GM19240 (cell line): ENCODE results near the gene TRIB2.

Source experiments
- DNase-seq: peaks from one replicate; pipeline ENCODE4 v3.0.0; 2011; ENCODE audit warnings: low spot score; ENCODE audit not compliant: insufficient read length

Gene TRIB2

DNA sequence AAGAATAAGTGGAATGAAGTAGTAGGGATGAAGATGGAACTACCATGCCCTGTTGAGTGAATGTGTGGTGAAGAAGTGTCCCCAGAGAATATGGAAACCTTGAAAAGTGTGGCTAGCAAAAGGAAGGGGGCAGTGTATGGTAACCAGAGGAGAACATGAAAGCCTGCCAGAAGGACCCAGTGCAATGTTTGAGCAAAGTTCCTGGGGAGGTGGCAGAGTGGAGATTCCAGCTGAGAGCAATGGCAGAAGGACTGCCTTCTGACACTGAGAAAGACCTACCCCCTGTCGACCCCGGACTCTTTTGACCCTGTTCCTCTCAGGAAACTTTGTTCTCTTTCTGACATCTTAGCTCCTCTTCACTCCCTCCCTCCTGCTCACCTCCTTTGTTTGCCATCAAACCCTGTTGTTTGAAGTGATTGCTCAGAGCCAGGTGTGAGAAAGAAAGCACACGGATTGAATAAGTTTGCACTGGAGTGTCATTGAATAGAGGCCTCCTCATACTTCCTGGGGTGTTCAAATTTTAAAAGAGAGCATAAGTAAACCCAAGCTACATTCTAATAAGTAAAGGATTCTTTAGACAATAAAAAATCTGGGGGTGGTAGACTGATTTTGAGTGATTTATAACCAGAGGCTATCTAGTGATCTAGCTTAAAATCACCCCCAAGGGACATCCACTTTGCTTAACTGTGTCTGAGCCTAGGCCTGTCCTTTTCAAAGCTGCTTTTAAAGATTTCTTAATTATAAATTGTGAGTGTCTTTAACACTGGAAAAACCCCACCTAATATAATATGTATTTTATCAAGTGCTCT lies 57.1 kb downstream of the TRIB2 start:
- no peak for DNase-seq

DNA sequence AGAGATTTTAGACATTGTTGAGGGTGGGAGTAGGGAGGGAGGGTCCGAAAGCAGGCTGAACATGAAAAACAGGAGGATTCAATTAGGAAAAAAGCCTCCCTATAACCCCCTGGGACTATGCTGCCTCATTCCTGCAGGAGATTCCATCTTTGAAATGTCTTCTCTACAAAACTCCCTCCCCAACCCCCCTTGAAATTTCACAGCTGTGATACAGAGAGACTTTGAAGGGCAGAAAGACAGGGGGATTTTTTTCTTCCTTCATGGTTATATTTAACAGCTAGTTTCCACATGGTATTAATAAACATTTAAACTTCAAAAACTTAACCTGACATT lies 57.6 kb downstream of the TRIB2 start:
- no peak for DNase-seq

DNA sequence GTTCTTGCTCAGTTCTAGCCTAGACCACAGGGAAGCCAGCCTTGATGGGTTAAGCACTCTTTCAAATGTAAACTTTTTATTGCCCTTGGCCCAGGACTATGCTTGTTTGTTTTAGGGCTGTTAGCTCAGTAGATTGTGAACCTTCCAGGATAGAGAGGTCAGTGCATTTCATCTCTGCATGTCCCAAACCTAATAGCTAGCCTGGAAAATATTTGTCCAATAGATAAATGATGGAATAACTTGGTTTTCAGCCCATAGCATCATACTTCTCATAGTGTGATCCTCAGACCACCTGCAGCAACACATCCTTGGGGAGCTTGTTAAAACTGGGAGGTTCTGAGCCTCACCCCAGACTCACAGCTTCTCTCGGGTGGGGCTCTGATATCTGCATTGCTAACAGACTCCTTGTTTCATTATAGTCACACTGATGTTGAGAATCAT lies 59.8 kb downstream of the TRIB2 start:
- DNase-seq = no peak

DNA sequence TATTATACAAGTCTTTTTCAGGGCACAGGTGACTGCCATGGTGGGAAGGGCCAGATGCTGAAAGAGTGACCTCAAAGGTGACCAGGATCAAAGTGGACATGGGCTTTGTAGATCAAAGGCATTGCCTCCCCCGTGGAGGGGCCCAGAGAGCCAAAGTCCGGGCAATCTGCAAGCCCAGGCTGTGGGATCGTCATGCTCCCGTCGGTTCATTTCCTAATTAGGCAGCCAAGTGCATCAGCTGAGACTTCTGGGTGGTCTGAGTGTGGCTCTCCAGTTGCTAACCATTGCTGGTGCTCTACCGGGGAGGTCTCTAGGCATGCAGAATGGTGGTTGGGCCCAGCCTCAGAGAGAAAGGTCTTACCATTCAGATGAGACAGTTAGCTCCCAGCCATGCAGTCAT lies 61.6 kb downstream of the TRIB2 start:
- no peak for DNase-seq

DNA sequence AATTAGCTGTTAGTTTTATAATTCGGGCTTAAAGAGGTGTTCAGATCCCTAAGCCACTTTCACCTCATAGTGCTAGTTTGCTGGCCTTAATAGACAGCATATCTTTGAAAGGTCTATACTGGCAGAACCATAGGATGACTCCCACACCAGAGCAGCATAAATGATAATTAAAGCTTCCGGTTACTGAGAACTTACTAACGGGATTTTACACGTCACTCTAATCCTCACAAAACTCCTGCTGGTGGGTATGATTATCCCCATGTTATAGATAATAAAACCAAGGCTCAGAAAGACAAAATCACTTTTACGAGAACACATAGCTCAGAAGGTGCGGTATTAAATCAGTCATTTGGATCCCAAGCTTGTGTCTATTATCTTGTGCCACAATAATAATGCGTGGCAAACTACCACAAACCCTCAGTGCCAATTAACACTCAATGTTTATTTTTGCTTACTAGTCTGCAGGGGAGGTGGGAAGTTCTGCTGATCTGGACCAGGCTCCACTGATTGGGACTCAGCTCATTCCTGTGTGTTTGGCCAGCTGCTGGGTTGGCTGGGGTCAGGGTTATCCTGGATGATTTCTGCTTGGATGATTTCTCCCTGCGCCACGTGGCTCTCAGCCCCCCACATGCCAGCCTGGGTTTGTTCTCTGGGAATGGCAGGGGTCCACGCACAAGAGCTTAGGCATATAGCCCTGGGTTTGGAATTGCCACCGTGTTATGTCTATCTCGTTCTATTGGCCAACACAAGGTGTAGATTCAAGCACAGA lies 62.3 kb downstream of the TRIB2 start:
- DNase-seq = no peak

DNA sequence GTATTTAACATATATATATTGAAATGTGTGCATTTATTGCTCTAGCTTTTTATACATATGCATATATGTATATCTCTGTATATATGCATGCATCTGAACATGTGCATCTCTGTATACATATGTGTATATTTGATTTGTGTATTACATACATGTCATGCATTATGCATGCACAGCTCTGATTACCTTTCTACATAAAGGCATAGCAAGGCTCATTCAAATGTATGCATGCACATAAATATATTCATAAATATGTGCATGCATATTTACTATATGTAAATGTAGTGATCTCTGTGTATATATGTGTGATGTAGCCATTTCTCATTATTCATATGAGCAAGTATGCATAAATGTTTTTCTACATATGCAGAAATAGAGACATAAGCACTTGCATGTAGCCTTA lies 64.6 kb downstream of the TRIB2 start:
- DNase-seq = no peak

DNA sequence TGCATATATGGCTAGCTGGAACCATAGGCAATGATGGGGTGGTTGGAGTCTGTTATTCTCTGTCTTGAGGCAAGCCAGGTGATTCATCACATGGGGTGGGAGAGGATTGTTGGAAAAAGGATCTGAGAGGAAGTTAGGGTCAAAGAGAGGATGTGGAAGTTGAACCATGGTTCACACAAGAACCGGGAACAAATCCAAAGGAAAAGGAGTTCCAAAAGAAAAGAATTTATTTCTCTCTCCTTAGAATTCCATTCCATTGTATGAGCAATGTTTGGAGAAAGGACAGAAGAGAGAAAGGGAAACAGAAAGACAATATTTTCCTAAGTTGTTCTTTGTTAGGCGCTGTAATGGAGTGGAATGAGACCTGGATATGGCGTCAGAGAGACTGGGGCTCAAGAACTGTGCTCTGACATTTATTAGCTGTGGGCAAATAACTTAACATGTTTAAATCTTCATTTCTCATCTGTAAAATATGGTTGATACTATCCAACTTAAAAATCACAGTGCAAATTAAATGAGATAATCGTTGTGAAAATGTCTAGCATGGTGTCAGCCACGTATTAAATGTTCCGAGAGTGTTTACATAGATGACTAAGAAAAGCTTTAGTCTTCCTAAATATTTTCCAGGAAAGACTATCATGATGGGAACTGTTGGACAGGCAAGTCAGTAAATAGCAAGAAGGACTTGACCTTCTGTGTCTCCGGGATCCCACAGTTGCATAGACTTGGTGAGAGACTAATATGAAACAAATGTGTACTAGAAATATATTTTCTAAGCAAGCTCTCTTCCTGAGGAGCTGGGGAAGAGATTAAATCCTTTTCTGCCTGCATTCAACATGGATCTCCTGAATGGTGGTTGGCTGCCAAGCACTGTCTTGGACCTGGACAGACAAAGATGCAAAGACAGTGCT lies 71.4 kb downstream of the TRIB2 start:
- DNase-seq = no peak

DNA sequence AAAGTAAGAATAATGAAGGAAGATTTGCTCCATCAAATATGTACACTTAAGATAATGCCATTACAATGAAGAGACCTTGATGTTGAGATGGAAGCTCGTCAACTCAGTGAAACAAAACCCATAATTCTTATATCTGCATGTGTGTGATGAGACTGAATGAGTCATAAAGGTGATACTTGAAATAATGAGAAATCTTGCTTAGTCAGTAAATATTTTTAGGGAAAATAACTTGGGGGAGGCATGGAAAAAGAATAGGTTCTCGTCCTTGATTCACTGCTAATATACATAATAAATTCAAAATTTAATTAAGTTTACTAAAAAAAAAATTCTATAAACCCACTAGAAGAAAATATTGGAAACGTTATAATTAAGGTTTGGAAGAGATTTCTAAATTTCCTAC lies 75.2 kb downstream of the TRIB2 start:
- no peak for DNase-seq
